T47D (cell line): ENCODE data around the gene MICOS13.

Experiments
- DNase-seq, 2 experiments: peaks; one replicate each; pipeline versions ENCODE4 v3.0.0 to v3.0.0-alpha.2; 2011 to 2012; ENCODE audit warnings: low read depth in 1 of 2, low spot score in 1 of 2
- JUND ChIP-seq: IDR thresholded peaks from 2 replicates; pipeline ENCODE4 v1.6.1; 2012; ENCODE audit warnings: low read depth
- in situ Hi-C: cut with HindIII; loops from 2 replicates; pipeline ENCODE4 v1.10.0; 2016; ENCODE audit warnings: low sequenced_read_pairs, low pct_unique_long_range_greater_than_20kb

The MICOS13 gene

DNA sequence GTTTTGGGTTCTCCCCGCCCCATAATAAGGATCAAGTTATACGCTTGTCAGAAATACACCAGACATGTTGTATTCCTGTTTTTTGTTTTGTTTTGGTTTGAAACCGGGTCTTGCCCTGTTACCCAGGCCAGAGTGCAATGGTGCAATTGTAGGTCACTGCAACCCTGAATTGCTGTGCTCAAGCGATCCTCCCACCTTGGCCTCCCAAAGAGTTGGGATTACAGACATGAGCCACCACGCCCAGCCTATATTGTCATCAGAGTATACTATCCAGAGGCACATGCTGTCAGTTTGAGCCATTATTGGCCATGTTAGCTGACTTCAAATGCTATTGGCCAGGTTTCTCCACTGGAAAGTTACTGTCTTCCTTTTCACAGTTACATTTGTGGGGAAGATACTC is 47.7 kb downstream of the MICOS13 start:
- no peak for DNase-seq
- TF ChIP-seq JUND = no peak
- in situ Hi-C loops = no loop called here

DNA sequence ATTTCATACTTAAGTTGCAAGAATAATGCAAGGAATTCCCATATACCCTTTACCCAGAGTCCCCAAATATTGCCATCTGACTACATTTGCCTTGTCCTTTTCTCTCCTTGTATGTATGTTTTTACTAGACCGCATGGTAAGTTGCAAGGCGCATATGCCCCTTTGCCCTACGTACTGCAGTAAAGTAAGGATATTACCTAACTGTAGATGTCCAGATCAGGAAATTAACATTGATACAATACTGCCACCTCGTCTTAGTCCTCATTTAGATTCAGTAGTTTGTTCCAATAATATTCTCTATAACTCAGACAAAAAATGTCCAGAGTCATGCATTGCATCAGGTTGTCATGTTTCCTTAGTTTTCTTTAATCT is 48.1 kb downstream of the MICOS13 start:
- in situ Hi-C loops = no loop called here
- TF ChIP-seq JUND = no peak

GRCh38 chr19:5631567-5632240 is 48.6 kb downstream of the MICOS13 start:
- in situ Hi-C loops = no loop called here
- no peak for DNase-seq
- no peak for TF ChIP-seq JUND

More for the DNA sequence above, 48.1 kb downstream of the MICOS13 start:
- DNase-seq = no peak

DNA sequence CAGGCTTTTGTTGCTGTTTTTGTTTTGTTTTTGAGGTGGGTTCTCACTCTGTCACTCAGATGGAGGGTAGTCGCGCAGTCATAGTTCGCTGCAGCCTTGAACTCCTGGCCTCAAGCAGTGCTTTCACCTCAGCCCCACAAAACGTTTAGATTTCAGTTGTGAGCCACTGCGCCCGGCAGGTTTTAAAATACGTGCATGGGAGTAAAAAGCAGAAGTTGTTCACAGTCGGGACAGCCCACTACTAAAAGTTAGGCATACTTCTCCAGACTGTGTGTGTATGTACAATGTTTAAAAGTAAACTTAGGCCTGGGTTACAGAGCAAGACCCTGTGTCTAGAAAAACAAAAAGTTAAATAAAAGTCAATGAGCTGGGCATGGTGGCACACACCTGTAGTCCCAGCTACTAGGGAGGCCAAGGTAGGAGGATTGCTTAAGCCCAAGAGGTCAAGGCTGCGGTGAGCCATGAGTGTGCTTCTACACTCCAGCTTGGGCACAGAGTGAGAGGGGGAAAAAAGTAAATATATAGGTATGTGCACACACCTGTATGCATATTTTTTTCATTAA is 51.3 kb downstream of the MICOS13 start:
- in situ Hi-C loops = no loop called here
- no peak for DNase-seq
- TF ChIP-seq JUND = no peak

DNA sequence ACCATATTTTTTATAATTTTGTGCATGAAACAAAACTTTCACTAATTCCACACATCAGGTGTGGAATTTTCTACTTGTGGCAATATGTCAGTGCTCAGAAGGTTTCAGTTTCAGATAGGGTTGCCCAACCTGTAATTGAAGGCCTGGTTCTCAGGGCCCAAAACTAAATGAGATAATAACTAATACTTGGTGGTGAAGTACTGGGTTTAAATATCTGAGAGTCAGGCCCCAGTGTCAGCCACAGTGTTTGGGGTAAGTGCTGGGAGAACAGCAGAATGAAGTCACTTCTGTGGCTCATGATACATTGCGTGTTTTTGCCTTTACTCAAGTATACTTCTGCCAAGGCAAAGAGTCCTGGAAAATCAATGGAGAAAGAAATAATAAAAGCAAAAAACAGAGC is 51.9 kb downstream of the MICOS13 start:
- TF ChIP-seq JUND = no peak

More for the DNA sequence above, 51.9 kb downstream of the MICOS13 start:
- no peak for DNase-seq
- in situ Hi-C loops = no loop called here
